K562 (cell line): ENCODE results near the gene SDSL.

ENCODE experiments used
- BDP1 ChIP-seq: IDR thresholded peaks from 3 replicates; pipeline ENCODE4 v1.6.1; 2011; ENCODE audit not compliant: insufficient read length, insufficient read depth
- EGR1 ChIP-seq: fragments of 450-650 bp; conservative IDR thresholded peaks from 2 replicates; pipeline ENCODE4 v1.6.1; 2017; ENCODE audit warnings: mild to moderate bottlenecking
- HDAC2 ChIP-seq: fragments of 450-650 bp; IDR thresholded peaks from 2 replicates; pipeline ENCODE4 v1.6.1; 2016; ENCODE audit warnings: mild to moderate bottlenecking
- HDAC3 ChIP-seq: fragments of 450-650 bp; IDR thresholded peaks from 2 replicates; pipeline ENCODE4 v1.6.1; 2018; ENCODE audit warnings: borderline replicate concordance, mild to moderate bottlenecking, moderate library complexity; ENCODE audit not compliant: partially characterized antibody
- JUN ChIP-seq, 2 experiments: sonication (generic) in 1 of 2; formaldehyde crosslinking in 1 of 2; IDR thresholded peaks; 2 replicates each; pipeline versions ENCODE4 v1.6.1 to v1.8.0; 2012 to 2022; ENCODE audit warnings: borderline replicate concordance in 2 of 2, mild to moderate bottlenecking in 2 of 2, improper control_type of control experiment in 1 of 2, low read depth in 1 of 2, low read length in 1 of 2, missing genetic modification reagents in 1 of 2
- MAX ChIP-seq: sonication (generic); formaldehyde crosslinking; IDR thresholded peaks from 2 replicates; pipeline ENCODE4 v1.9.0; 2022; ENCODE audit warnings: mild to moderate bottlenecking, missing genetic modification reagents
- RCOR1 ChIP-seq, 2 experiments: IDR thresholded peaks; 2 replicates each; pipeline ENCODE4 v1.6.1; 2012; ENCODE audit warnings: low read depth in 2 of 2, low read length in 2 of 2, borderline replicate concordance in 1 of 2, improper control_type of control experiment in 1 of 2
- SIN3A ChIP-seq, 2 experiments: fragments of 150-350 bp in 1 of 2; IDR thresholded peaks; 2 replicates each; pipeline ENCODE4 v1.6.1; 2011 to 2016; ENCODE audit warnings: borderline replicate concordance in 2 of 2, low read depth in 2 of 2, low read length in 2 of 2, mild to moderate bottlenecking in 2 of 2, moderate library complexity in 2 of 2; ENCODE audit not compliant: control insufficient read depth in 1 of 2
- TEAD2 ChIP-seq: fragments of 450-650 bp; IDR thresholded peaks from 2 replicates; pipeline ENCODE4 v1.6.1; 2016; ENCODE audit warnings: missing genetic modification characterization, control low read depth, missing compliant biosample characterization
- ZNF134 ChIP-seq: fragments of 250-450 bp; sonication (Bioruptor Pico); conservative IDR thresholded peaks from 2 replicates; pipeline ENCODE4 v1.4.0; 2020
- ZNF239 ChIP-seq: fragments of 250-450 bp; sonication (Bioruptor Pico); IDR thresholded peaks from 2 replicates; pipeline ENCODE4 v1.4.0; 2020; ENCODE audit warnings: mild to moderate bottlenecking
- TF ChIP-seq, protein P1 (sequence below), 3 experiments: IDR thresholded peaks in 2 of 3; conservative IDR thresholded peaks in 1 of 3; 2 replicates each; pipeline ENCODE4 v1.5.1; 2011 to 2012; ENCODE audit warnings: low read length in 3 of 3, mild to moderate bottlenecking in 3 of 3, control low read depth in 2 of 3, improper control_type of control experiment in 1 of 3, inconsistent platforms in 1 of 3, low read depth in 1 of 3, mixed read lengths in 1 of 3, moderate library complexity in 1 of 3; ENCODE audit not compliant: insufficient read depth in 2 of 3

DNA sequence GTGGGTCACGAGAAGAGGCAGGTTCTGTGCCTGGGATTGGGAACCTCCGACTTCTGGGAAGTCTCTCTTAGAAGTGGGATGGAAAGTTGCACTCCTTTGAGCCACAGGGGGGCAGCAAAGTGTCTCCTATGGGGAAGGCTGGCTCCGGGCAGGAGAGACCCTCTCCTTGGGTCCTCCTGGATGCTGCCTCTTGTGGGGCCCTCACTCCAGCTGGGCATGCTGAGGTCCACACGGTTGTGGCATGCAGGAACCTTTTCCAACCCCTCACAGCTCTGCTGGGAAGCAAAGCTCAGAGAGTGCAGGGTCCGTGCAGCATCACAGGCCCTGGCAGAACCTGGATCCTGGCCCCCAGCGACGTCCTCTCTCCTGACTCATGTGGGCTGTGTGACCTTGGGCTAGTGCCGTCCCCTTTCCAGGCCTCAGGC is 17.4 kb downstream of the SDSL start:
- TF ChIP-seq ZNF134 (no peak), HDAC3 (no peak), BDP1 (no peak), HDAC2 (no peak), MAX (CRISPR knock-in tag) (no peak), EGR1 (no peak), RCOR1 (IDR thresholded peaks at IDR 0.05; ENCODE audit: borderline replicate concordance in 1 of 2, low read depth in 2 of 2, low read length in 2 of 2) (peak in 1 of 2 experiments; percentile 47; a peak in 1 of 4 replicates), SIN3A (IDR thresholded peaks at IDR 0.05; ENCODE audit: borderline replicate concordance in 2 of 2, control insufficient read depth in 1 of 2, low read depth in 2 of 2, low read length in 2 of 2) (no peak), TEAD2 (tag) (no peak), ZNF239 (CRISPR knock-in tag) (no peak), JUN (IDR thresholded peaks at IDR 0.05; ENCODE audit: borderline replicate concordance, low read depth, low read length) (no peak), JUN (CRISPR knock-in tag; IDR thresholded peaks at IDR 0.05; ENCODE audit: borderline replicate concordance) (no peak)
- TF ChIP-seq, protein P1, sequence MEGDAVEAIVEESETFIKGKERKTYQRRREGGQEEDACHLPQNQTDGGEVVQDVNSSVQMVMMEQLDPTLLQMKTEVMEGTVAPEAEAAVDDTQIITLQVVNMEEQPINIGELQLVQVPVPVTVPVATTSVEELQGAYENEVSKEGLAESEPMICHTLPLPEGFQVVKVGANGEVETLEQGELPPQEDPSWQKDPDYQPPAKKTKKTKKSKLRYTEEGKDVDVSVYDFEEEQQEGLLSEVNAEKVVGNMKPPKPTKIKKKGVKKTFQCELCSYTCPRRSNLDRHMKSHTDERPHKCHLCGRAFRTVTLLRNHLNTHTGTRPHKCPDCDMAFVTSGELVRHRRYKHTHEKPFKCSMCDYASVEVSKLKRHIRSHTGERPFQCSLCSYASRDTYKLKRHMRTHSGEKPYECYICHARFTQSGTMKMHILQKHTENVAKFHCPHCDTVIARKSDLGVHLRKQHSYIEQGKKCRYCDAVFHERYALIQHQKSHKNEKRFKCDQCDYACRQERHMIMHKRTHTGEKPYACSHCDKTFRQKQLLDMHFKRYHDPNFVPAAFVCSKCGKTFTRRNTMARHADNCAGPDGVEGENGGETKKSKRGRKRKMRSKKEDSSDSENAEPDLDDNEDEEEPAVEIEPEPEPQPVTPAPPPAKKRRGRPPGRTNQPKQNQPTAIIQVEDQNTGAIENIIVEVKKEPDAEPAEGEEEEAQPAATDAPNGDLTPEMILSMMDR (IDR thresholded peaks at IDR 0.05 in 2 of 3, conservative IDR thresholded peaks at IDR 0.05 in 1 of 3; ENCODE audit: insufficient read depth in 2 of 3, low read depth in 1 of 3, low read length in 3 of 3): peak; percentile 70 to 85 (median 85)
